Stomach (tissue), 9 donors: ENCODE data around the gene NPAS2. TPM values are rescaled to one million over a fixed set of nuclear protein-coding genes. Genes with fewer than 3 reads are reported as not detected.

Experiments used
- DNase-seq, 2 donors: peaks; one replicate each; pipeline versions ENCODE4 v3.0.0 to v3.0.0-alpha.2; 2013 to 2019
- H3K27ac ChIP-seq, 5 donors: fragments of 200-600 bp in 4 of 5; sonication (generic) in 4 of 5; one replicate each; pipeline ENCODE4 v1.5.1; 2013 to 2019; ENCODE audit warnings: mild to moderate bottlenecking in 1 of 5, moderate library complexity in 1 of 5
- H3K27me3 ChIP-seq, 3 donors: fragments of 200-600 bp; sonication (generic); one replicate each; pipeline ENCODE4 v1.5.1; 2017 to 2019; ENCODE audit warnings: mixed run types in 1 of 3
- H3K36me3 ChIP-seq, 4 donors: fragments of 200-600 bp; sonication (generic); 1 replicate in 3 of 4; 2 replicates in 1 of 4; pipeline ENCODE4 v1.5.1; 2016 to 2019
- H3K4me1 ChIP-seq, 4 donors: fragments of 200-600 bp; sonication (generic); one replicate each; pipeline ENCODE4 v1.5.1; 2016 to 2019
- H3K4me3 ChIP-seq, 4 donors: fragments of 200-600 bp; sonication (generic) in 3 of 4; one replicate each; pipeline ENCODE4 v1.5.1; 2016 to 2019; ENCODE audit warnings: mild to moderate bottlenecking in 1 of 4
- H3K9me3 ChIP-seq, 4 donors: fragments of 200-600 bp; sonication (generic); one replicate each; pipeline ENCODE4 v1.5.1; 2016 to 2019
- CTCF ChIP-seq, 7 experiments: fragments of 450-650 bp in 4 of 7; fragments of 200-600 bp in 3 of 7; sonication (generic) in 3 of 7; IDR thresholded peaks; one replicate each; pipeline ENCODE4 v1.5.1; 2016 to 2019; ENCODE audit warnings: antibody characterized with exemption in 7 of 7, control low read depth in 2 of 7, mild to moderate bottlenecking in 1 of 7
- EP300 ChIP-seq: sonication (generic); formaldehyde crosslinking; IDR thresholded peaks from one replicate; pipeline ENCODE4 v1.6.1; 2017; ENCODE audit warnings: antibody characterized with exemption
- POLR2A ChIP-seq, 4 donors: fragments of 450-650 bp; IDR thresholded peaks; one replicate each; pipeline ENCODE4 v1.6.1; 2016; ENCODE audit warnings: antibody characterized with exemption in 4 of 4, control low read depth in 2 of 4, mild to moderate bottlenecking in 1 of 4, moderate library complexity in 1 of 4
- POLR2AphosphoS5 ChIP-seq, 3 donors: sonication (generic); formaldehyde crosslinking; IDR thresholded peaks; one replicate each; pipeline ENCODE4 v1.6.1; 2016; ENCODE audit warnings: antibody characterized with exemption in 3 of 3
- WGBS, 5 donors: extraction: QIAGEN DNeasy Blood & Tissue Kit in 3 of 5; methylation state at CpG; one replicate each; pipeline versions ENCODE4 v1.1.5 to v1.1.7; 2013 to 2018; 5-methylcytosine and 5-hydroxymethylcytosine counted together
- intact Hi-C: fragments of 100-400 bp; cut with DNase I; formaldehyde crosslinking; loops from one replicate; pipeline ENCODE4 v1.15.1; 2023; ENCODE audit warnings: low total_unique reads
- polyA plus RNA-seq, 3 donors: library from polyadenylated mRNA; stranded (reverse); fragments of 200-250 nt; gene quantifications; one replicate each; pipeline ENCODE4 v1.2.3, GENCODE V29; 2013
- total RNA-seq, 5 donors: library from RNA; depleted of rRNA; stranded (reverse); fragments of >200 nt; gene quantifications; one replicate each; pipeline versions ENCODE4 v1.1.0 to v1.2.3, GENCODE V29; 2014 to 2016
- donor health status: healthy with polysubstance abuse.
- donor health status: Bipolar disorder and iron deficiency.
- donor health status: healthy.

NPAS2 gene
- total and polyA plus RNA-seq, 8 donors = 13.1 to 148 (median 28.0) TPM

- H3K27me3 ChIP-seq = no peaks in the 10 kb centered on the region
- no peak overlapping the region for H3K27ac ChIP-seq
- intact Hi-C loops = no loop called here
- TF ChIP-seq POLR2A (IDR thresholded peaks at IDR 0.05) (no peak), POLR2AphosphoS5 (IDR thresholded peaks at IDR 0.05) (no peak), EP300 (no peak), CTCF (IDR thresholded peaks at IDR 0.05) (no peak)
- H3K4me1 ChIP-seq = peaks cover 8 to 49% (median 30%) of the 10 kb centered on the region in 4 donors
- H3K4me3 ChIP-seq = no peak overlapping the region
- DNase-seq = no peak
- H3K36me3 ChIP-seq = peaks cover 0 to 3% (median 0%) of the 10 kb centered on the region in 4 donors
- no peaks in the 10 kb centered on the region for H3K9me3 ChIP-seq
- WGBS, 5 donors = 79 to 89% (median 84%) methylated on average over 4 of the region's 4 CpGs
Measured at GRCh38 chr2:100861340-100861739, 41.4 kb downstream of the NPAS2 start.

- WGBS, 5 donors = 26 to 49% (median 31%) methylated on average over 5 of the region's 5 CpGs
- H3K4me1 ChIP-seq = peaks cover 10 to 48% (median 30%) of the 10 kb centered on the region in 4 donors
- no peak overlapping the region for H3K4me3 ChIP-seq
- H3K27me3 ChIP-seq = no peaks in the 10 kb centered on the region
- peak overlapping the region in 1 of 5 donors; percentile 27 for H3K27ac ChIP-seq
- no peak for DNase-seq
- intact Hi-C loops = no loop called here
- peaks cover 0 to 3% (median 0%) of the 10 kb centered on the region in 4 donors for H3K36me3 ChIP-seq
- peaks cover 0 to under 1% (median 0%) of the 10 kb centered on the region in 4 donors for H3K9me3 ChIP-seq
- TF ChIP-seq POLR2AphosphoS5 (IDR thresholded peaks at IDR 0.05) = no peak
Measured at GRCh38 chr2:100862081-100862480, 42.1 kb downstream of the NPAS2 start.

GRCh38 chr2:100865816-100866460, 46.0 kb downstream of the NPAS2 start:
- peak in 1 of 3 donors; percentile 20 for TF ChIP-seq POLR2AphosphoS5 (IDR thresholded peaks at IDR 0.05)
- no peak for TF ChIP-seq CTCF (IDR thresholded peaks at IDR 0.05)
- peaks cover 0 to 12% (median 8%) of the 10 kb centered on the region in 4 donors for H3K9me3 ChIP-seq
- peak; percentile 24 to 68 for DNase-seq
- peaks cover 0 to 3% (median 0%) of the 10 kb centered on the region in 4 donors for H3K36me3 ChIP-seq
- H3K27ac ChIP-seq = peak overlapping the region in 4 of 5 donors; percentile 25 to 67 (median 42)
- WGBS, 5 donors = 59 to 79% (median 66%) methylated on average over 5 of the region's 5 CpGs
- H3K4me1 ChIP-seq = peaks cover 9 to 36% (median 21%) of the 10 kb centered on the region in 4 donors
- intact Hi-C loops = no loop called here
- H3K27me3 ChIP-seq = no peaks in the 10 kb centered on the region
- H3K4me3 ChIP-seq = no peak overlapping the region

- Histone ChIP-seq H3K4me1 (peaks cover 0 to 30% (median 12%) of the 10 kb centered on the region in 4 donors), H3K4me3 (no peak overlapping the region), H3K9me3 (peaks cover 0 to 12% (median 8%) of the 10 kb centered on the region in 4 donors), H3K27ac (no peak overlapping the region), H3K36me3 (peaks cover 0 to 3% (median 0%) of the 10 kb centered on the region in 4 donors), H3K27me3 (no peaks in the 10 kb centered on the region)
- TF ChIP-seq POLR2A (IDR thresholded peaks at IDR 0.05) (no peak), CTCF (IDR thresholded peaks at IDR 0.05) (no peak), POLR2AphosphoS5 (IDR thresholded peaks at IDR 0.05) (no peak), EP300 (no peak)
- intact Hi-C loops = no loop called here
- no peak for DNase-seq
Measured at GRCh38 chr2:100868083-100868482, 48.1 kb downstream of the NPAS2 start.

GRCh38 chr2:100869120-100869519, 49.2 kb downstream of the NPAS2 start:
- WGBS, 5 donors = 75 to 89% (median 81%) methylated on average over 3 of the region's 3 CpGs
- Histone ChIP-seq H3K27me3 (no peaks in the 10 kb centered on the region), H3K36me3 (peaks cover 0 to 3% (median 0%) of the 10 kb centered on the region in 4 donors), H3K27ac (no peak overlapping the region), H3K4me1 (peaks cover 0 to 28% (median 12%) of the 10 kb centered on the region in 4 donors), H3K9me3 (peaks cover 0 to 12% (median 8%) of the 10 kb centered on the region in 4 donors), H3K4me3 (no peak overlapping the region)
- intact Hi-C loops = no loop called here
- DNase-seq = no peak
- TF ChIP-seq POLR2AphosphoS5 (IDR thresholded peaks at IDR 0.05) (no peak), CTCF (IDR thresholded peaks at IDR 0.05) (no peak), POLR2A (IDR thresholded peaks at IDR 0.05) (no peak), EP300 (no peak)
